Thyroid gland (tissue), 4 donors: Measurements from ENCODE around the gene ACP7.

Source experiments
- POLR2A ChIP-seq, 2 donors: fragments of 450-650 bp; IDR thresholded peaks; one replicate each; pipeline ENCODE4 v1.6.1; 2017; ENCODE audit warnings: antibody characterized with exemption in 2 of 2, mild to moderate bottlenecking in 2 of 2, moderate library complexity in 1 of 2
- TF ChIP-seq, protein P1 (sequence below), 6 experiments: fragments of 200-600 bp in 3 of 6; fragments of 450-650 bp in 3 of 6; sonication (generic) in 3 of 6; IDR thresholded peaks; one replicate each; pipeline ENCODE4 v1.5.1; 2016 to 2019; ENCODE audit warnings: antibody characterized with exemption in 6 of 6, mild to moderate bottlenecking in 2 of 6, inconsistent platforms in 1 of 6, moderate library complexity in 1 of 6

- TF ChIP-seq, protein P1, sequence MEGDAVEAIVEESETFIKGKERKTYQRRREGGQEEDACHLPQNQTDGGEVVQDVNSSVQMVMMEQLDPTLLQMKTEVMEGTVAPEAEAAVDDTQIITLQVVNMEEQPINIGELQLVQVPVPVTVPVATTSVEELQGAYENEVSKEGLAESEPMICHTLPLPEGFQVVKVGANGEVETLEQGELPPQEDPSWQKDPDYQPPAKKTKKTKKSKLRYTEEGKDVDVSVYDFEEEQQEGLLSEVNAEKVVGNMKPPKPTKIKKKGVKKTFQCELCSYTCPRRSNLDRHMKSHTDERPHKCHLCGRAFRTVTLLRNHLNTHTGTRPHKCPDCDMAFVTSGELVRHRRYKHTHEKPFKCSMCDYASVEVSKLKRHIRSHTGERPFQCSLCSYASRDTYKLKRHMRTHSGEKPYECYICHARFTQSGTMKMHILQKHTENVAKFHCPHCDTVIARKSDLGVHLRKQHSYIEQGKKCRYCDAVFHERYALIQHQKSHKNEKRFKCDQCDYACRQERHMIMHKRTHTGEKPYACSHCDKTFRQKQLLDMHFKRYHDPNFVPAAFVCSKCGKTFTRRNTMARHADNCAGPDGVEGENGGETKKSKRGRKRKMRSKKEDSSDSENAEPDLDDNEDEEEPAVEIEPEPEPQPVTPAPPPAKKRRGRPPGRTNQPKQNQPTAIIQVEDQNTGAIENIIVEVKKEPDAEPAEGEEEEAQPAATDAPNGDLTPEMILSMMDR (IDR thresholded peaks at IDR 0.05): no peak
- TF ChIP-seq POLR2A (IDR thresholded peaks at IDR 0.05): no peak
Observed at GRCh38 chr19:39046037-39046821, 37.9 kb upstream of the ACP7 start.
